GM12878 (cell line): ENCODE results near the gene GSTCD. TPM values are rescaled to one million over a fixed set of nuclear protein-coding genes. Genes with fewer than 3 reads are reported as not detected.

Experiments used
- ATAC-seq: fragments of 200-7000 bp; cut with Tn5 transposase; 3 replicates; pipeline ENCODE4 v1.9.1; 2020; ENCODE audit warnings: mild to moderate bottlenecking, moderate library complexity
- BruUV-seq: library from RNA; stranded (reverse); fragments of 400-500 nt; replicated peaks from 2 replicates; lab custom pipeline; 2021; lab: Mats Ljungman, UMichigan
- CTCF ChIA-PET: fragments of 300-600 bp; sonication (Branson Sonifier 250); formaldehyde crosslinking; extraction: SDS; loops from one replicate; lab custom pipeline; 2021; ENCODE audit warnings: inconsistent platforms; lab: Yijun Ruan, JAX
- POLR2A ChIA-PET: fragments of 350-600 bp; formaldehyde crosslinking; extraction: SDS; loops from one replicate; lab custom pipeline; 2021; ENCODE audit warnings: inconsistent platforms; lab: Charles Lee
- RAD21 ChIA-PET: fragments of 300-600 bp; sonication (Branson Sonifier 250); formaldehyde crosslinking; loops from one replicate; lab custom pipeline; 2023; ENCODE audit warnings: antibody characterized with exemption; ENCODE audit not compliant: unreplicated experiment; lab: Charles Lee
- SMC1A ChIA-PET: fragments of 300-600 bp; sonication (Branson Sonifier 250); formaldehyde crosslinking; loops from one replicate; lab custom pipeline; 2023; ENCODE audit not compliant: unreplicated experiment, uncharacterized antibody; lab: Charles Lee
- DNase-seq: peaks from one replicate; pipeline ENCODE4 v3.0.0-alpha.2; 2011; ENCODE audit warnings: low read depth, low spot score
- FAIRE-seq: peaks from 3 replicates; lab custom pipeline; 2011; peaks lifted over from hg19 to GRCh38; lab: Jason Lieb, UNC
- H2AFZ ChIP-seq: 2 replicates; pipeline ENCODE4 v1.6.0; 2011; ENCODE audit warnings: low read depth, low read length, control low read depth; ENCODE audit not compliant: control insufficient read depth
- H3K27ac ChIP-seq: 2 replicates; pipeline ENCODE4 v1.5.1; 2011; ENCODE audit warnings: control low read depth; ENCODE audit not compliant: control insufficient read depth, insufficient read depth
- H3K27me3 ChIP-seq, 2 experiments: replicated peaks in 1 of 2; 2 replicates each; pipeline versions ENCODE4 v1.6.0 to v1.6.1; 2011; ENCODE audit warnings: low read length in 1 of 2; ENCODE audit not compliant: control insufficient read depth in 2 of 2, insufficient read depth in 2 of 2
- H3K36me3 ChIP-seq, 2 experiments: 2 replicates each; pipeline ENCODE4 v1.5.1; 2011; ENCODE audit warnings: low read length in 1 of 2; ENCODE audit not compliant: control insufficient read depth in 2 of 2, insufficient read depth in 2 of 2
- H3K4me1 ChIP-seq: 2 replicates; pipeline ENCODE4 v1.6.1; 2011; ENCODE audit warnings: mild to moderate bottlenecking, low read length, moderate library complexity, mixed read lengths; ENCODE audit not compliant: control insufficient read depth, insufficient read depth
- H3K4me2 ChIP-seq: 2 replicates; pipeline ENCODE4 v1.6.0; 2011; ENCODE audit warnings: control low read depth; ENCODE audit not compliant: control insufficient read depth, insufficient read depth
- H3K4me3 ChIP-seq: fragments of 200-600 bp; sonication (generic); 2 replicates; pipeline ENCODE4 v1.5.1; 2016
- H3K79me2 ChIP-seq: 2 replicates; pipeline ENCODE4 v1.6.0; 2011; ENCODE audit warnings: low read length; ENCODE audit not compliant: control insufficient read depth, insufficient read depth
- H3K9ac ChIP-seq: 2 replicates; pipeline ENCODE4 v1.8.0; 2011; ENCODE audit warnings: low read length, control low read depth, mixed read lengths; ENCODE audit not compliant: control insufficient read depth, insufficient read depth
- H3K9me3 ChIP-seq: replicated peaks from 3 replicates; pipeline ENCODE4 v1.5.1; 2011; ENCODE audit warnings: mild to moderate bottlenecking, low read length; ENCODE audit not compliant: control insufficient read depth, insufficient read depth
- H4K20me1 ChIP-seq: 2 replicates; pipeline ENCODE4 v1.6.0; 2011; ENCODE audit not compliant: control insufficient read depth, insufficient read depth
- ASH2L ChIP-seq: fragments of 300-600, 200-600 bp; sonication (generic); IDR thresholded peaks from 2 replicates; pipeline ENCODE4 v1.6.1; 2017; ENCODE audit warnings: low read depth, mild to moderate bottlenecking, borderline replicate concordance
- ATF3 ChIP-seq: IDR thresholded peaks from 2 replicates; pipeline ENCODE4 v1.6.1; 2011; ENCODE audit warnings: low read depth, mild to moderate bottlenecking, low read length, moderate library complexity, borderline replicate concordance; ENCODE audit errors: extremely low read depth
- GABPA ChIP-seq: IDR thresholded peaks from 2 replicates; pipeline ENCODE4 v1.6.1; 2014; ENCODE audit warnings: antibody characterized with exemption, low read depth, mild to moderate bottlenecking, inconsistent platforms
- JUND ChIP-seq: IDR thresholded peaks from 2 replicates; pipeline ENCODE4 v1.6.1; 2012; ENCODE audit warnings: low read depth, mild to moderate bottlenecking, low read length, improper control_type of control experiment, moderate library complexity
- PML ChIP-seq: IDR thresholded peaks from 2 replicates; pipeline ENCODE4 v1.6.1; 2012; ENCODE audit warnings: low read length, inconsistent platforms
- POLR2A ChIP-seq: IDR thresholded peaks from 2 replicates; pipeline ENCODE4 v1.6.1; 2011; ENCODE audit warnings: low read depth, mild to moderate bottlenecking, low read length
- POLR2AphosphoS5 ChIP-seq: IDR thresholded peaks from 2 replicates; pipeline ENCODE4 v1.6.1; 2011; ENCODE audit warnings: mild to moderate bottlenecking, low read length, inconsistent platforms
- RBBP5 ChIP-seq: fragments of 200-600 bp; sonication (generic); conservative IDR thresholded peaks from 2 replicates; pipeline ENCODE4 v1.6.1; 2016
- TCF12 ChIP-seq: IDR thresholded peaks from 2 replicates; pipeline ENCODE4 v1.6.1; 2011; ENCODE audit warnings: low read depth, mild to moderate bottlenecking, low read length
- YY1 ChIP-seq: IDR thresholded peaks from 2 replicates; pipeline ENCODE4 v1.6.1; 2011; ENCODE audit warnings: low read depth, mild to moderate bottlenecking, low read length
- ZNF622 ChIP-seq: fragments of 450-650 bp; IDR thresholded peaks from 2 replicates; pipeline ENCODE4 v1.6.1; 2017; ENCODE audit warnings: mild to moderate bottlenecking, inconsistent platforms
- WGBS: methylation state at CpG from one replicate; pipeline ENCODE4 v1.1.6; 2016; ENCODE audit warnings: low lambda C conversion rate; ENCODE audit not compliant: insufficient replicate concordance, insufficient coverage; ENCODE audit errors: missing lambda C conversion rate; 5-methylcytosine and 5-hydroxymethylcytosine counted together
- in situ Hi-C: fragments of 300-500 bp; cut with MboI; formaldehyde crosslinking; loops from 9 replicates; pipeline ENCODE4 v1.14.3; 2018; ENCODE audit warnings: mixed read lengths
- intact Hi-C: fragments of 100-400 bp; cut with micrococcal nuclease; formaldehyde crosslinking; loops from one replicate; pipeline ENCODE4 v1.14.2; 2022; ENCODE audit not compliant: unreplicated experiment
- polyA plus RNA-seq, 11 experiments: library from polyadenylated mRNA; depleted of rRNA in 4 of 11; unstranded in 6 of 11; stranded (reverse) in 5 of 11; fragments of >200 nt; fragmentation: Nextera tagmentation in 4 of 11; fragmentation: Illumina TruSeq in 1 of 11; extraction: Ambion mirVana in 4 of 11; extraction: Trizol in 1 of 11; gene quantifications; 1 replicate in 1 of 11; 2 replicates in 10 of 11; pipeline versions ENCODE4 v1.2.1 to v1.2.3, GENCODE V29; 2011 to 2016; ENCODE audit warnings: inconsistent platforms in 2 of 11, missing spikeins in 2 of 11, low read depth in 1 of 11
- total RNA-seq, 4 experiments: library from RNA; depleted of rRNA in 3 of 4; stranded (reverse); fragments of >200 nt in 3 of 4; fragmentation: Illumina TruSeq in 1 of 4; extraction: Trizol in 1 of 4; gene quantifications; 2 replicates each; pipeline versions ENCODE4 v1.2.1 to v1.2.3, GENCODE V29; 2013 to 2021

The GSTCD gene
- total and polyA plus RNA-seq, 10 of the 15 experiments (the other 5 are each of a cell fraction or from before 2014, with no cell fraction given), result 4.3 to 28.4 (median 14.1) TPM

- H3K9ac ChIP-seq, result no peak overlapping the region
- RAD21 ChIA-PET, result no interaction called here
- H3K4me2 ChIP-seq, result no peak overlapping the region
- TF ChIP-seq YY1 (no peak), ZNF622 (no peak), PML (no peak), POLR2AphosphoS5 (no peak), JUND (no peak), RBBP5 (no peak), GABPA (no peak), ASH2L (no peak), TCF12 (no peak), POLR2A (no peak), ATF3 (no peak)
- H4K20me1 ChIP-seq, result no peaks in the 10 kb centered on the region
- H2AFZ ChIP-seq, result no peak overlapping the region
- POLR2A ChIA-PET, result no interaction called here
- intact Hi-C loops, result no loop called here
- SMC1A ChIA-PET, result interaction anchor here (1.3 kb wide), 1 partner anchor 46 kb away, joined by 3 read pairs; no protein-coding TSS in a partner anchor
- CTCF ChIA-PET, result no interaction called here
- no peaks in the 10 kb centered on the region for H3K27me3 ChIP-seq
- DNase-seq, result no peak
- H3K4me3 ChIP-seq, result no peak overlapping the region
- H3K9me3 ChIP-seq, result no peaks in the 10 kb centered on the region
- H3K36me3 ChIP-seq, result peaks cover 0 to 1% of the 10 kb centered on the region in 2 experiments; a peak in 2 of 4 replicates
- H3K4me1 ChIP-seq, result no peaks in the 10 kb centered on the region
- no peak overlapping the region for H3K27ac ChIP-seq
- in situ Hi-C loops, result no loop called here
- 100% methylated on average over 2 of the region's 2 CpGs for WGBS
- BruUV-seq, result no TSS peak
- no peaks in the 10 kb centered on the region for H3K79me2 ChIP-seq
- no peak for ATAC-seq
- FAIRE-seq, result no peak
These were observed 122.6 kb downstream of the GSTCD start for GRCh38 chr4:105831189-105831588.
